ENCODE measurements around the gene SYCP2. TPM values are rescaled to one million over a fixed set of nuclear protein-coding genes. Genes with fewer than 3 reads are reported as not detected.

Gene SYCP2
- polyA plus RNA-seq, 1 of the 3 experiments (the other 2 are of a cell fraction), result 0.76 TPM

- 89% methylated on average over 1 of the region's 1 CpG for WGBS (ENCODE audit: low lambda C conversion rate)
- no peaks in the 10 kb centered on the region for H3K9me3 ChIP-seq
- CTCF ChIA-PET, result interaction anchor here (2.2 kb wide), 1 partner anchor 31 kb away, joined by 6 read pairs; the partner anchor contains the start of gene SYCP2
Observed at GRCh38 chr20:59903621-59904020, 29.8 kb downstream of the SYCP2 start.

DNA sequence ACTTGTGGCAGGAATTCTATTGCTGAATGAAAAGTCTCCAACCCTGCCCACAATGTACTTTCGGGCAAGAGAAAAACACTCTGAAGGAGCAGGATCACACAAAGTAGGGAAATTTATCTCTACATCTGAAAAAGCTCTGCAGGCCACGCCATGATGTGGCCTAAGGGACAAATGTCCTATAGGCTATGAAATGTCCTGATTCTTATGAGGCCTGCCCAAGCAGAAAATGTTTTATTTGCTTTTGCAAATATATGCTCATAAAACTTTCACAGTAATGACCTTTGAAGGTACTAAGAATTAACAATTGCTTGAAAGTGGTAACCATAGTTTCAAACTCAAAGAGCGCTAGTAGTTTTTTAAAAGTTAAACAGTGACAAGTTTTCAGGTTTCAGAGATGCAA is 31.0 kb downstream of the SYCP2 start:
- Histone ChIP-seq H3K9me2 (no peaks in the 10 kb centered on the region), H3K36me3 (replicated peaks in 1 of 2; ENCODE audit: control insufficient read depth in 1 of 2, insufficient read depth in 2 of 2, low read length in 1 of 2) (no peaks in the 10 kb centered on the region), H3K27ac (ENCODE audit: low read depth in 2 of 2, low read length in 1 of 2) (no peak overlapping the region), H3K4me3 (ENCODE audit: low read depth in 2 of 2, low read length in 1 of 2) (no peak overlapping the region), H3F3A (replicated peaks; ENCODE audit: insufficient read depth) (no peaks in the 10 kb centered on the region), H3K9me3 (no peaks in the 10 kb centered on the region), H3K27me3 (ENCODE audit: insufficient read depth) (no peaks in the 10 kb centered on the region), H2AFZ (ENCODE audit: low read depth) (no peak overlapping the region), H3K4me1 (ENCODE audit: control insufficient read depth in 1 of 2, insufficient read depth in 2 of 2, low read depth in 1 of 2, low read length in 1 of 2) (no peaks in the 10 kb centered on the region), H3K9ac (no peak overlapping the region), H4K20me1 (ENCODE audit: insufficient read depth) (no peaks in the 10 kb centered on the region), H3K4me2 (no peak overlapping the region), H3K79me2 (ENCODE audit: insufficient read depth) (no peaks in the 10 kb centered on the region)
- DNase-seq, result no peak
- POLR2A ChIA-PET, result no interaction called here
- CTCF ChIA-PET, result interaction anchor here (2.2 kb wide), 1 partner anchor 32 kb away, joined by 6 read pairs; the partner anchor contains the start of gene SYCP2
- TF ChIP-seq USF2 (IDR thresholded peaks at IDR 0.05; ENCODE audit: borderline replicate concordance, low read depth, low read length), result no peak
- 86% methylated on average over 3 of the region's 3 CpGs for WGBS (ENCODE audit: low lambda C conversion rate)

More at GRCh38 chr20:59903621-59904020, 29.8 kb downstream of the SYCP2 start:
- H3K4me2 ChIP-seq, result no peak overlapping the region
- H3K4me1 ChIP-seq (ENCODE audit: control insufficient read depth in 1 of 2, insufficient read depth in 2 of 2, low read depth in 1 of 2, low read length in 1 of 2), result no peaks in the 10 kb centered on the region
- no peaks in the 10 kb centered on the region for H3F3A ChIP-seq (replicated peaks; ENCODE audit: insufficient read depth)
- POLR2A ChIA-PET, result no interaction called here
- H3K9me2 ChIP-seq, result no peaks in the 10 kb centered on the region
- no peak overlapping the region for H3K9ac ChIP-seq
- no peaks in the 10 kb centered on the region for H3K79me2 ChIP-seq (ENCODE audit: insufficient read depth)
- H3K27ac ChIP-seq (ENCODE audit: low read depth in 2 of 2, low read length in 1 of 2), result no peak overlapping the region
- no peak for TF ChIP-seq CTCF (IDR thresholded peaks at IDR 0.05)
- TF ChIP-seq FOXJ3 (CRISPR knock-in tag; IDR thresholded peaks at IDR 0.05), result no peak
- TF ChIP-seq, protein P1, sequence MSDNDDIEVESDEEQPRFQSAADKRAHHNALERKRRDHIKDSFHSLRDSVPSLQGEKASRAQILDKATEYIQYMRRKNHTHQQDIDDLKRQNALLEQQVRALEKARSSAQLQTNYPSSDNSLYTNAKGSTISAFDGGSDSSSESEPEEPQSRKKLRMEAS (IDR thresholded peaks at IDR 0.05; ENCODE audit: low read depth), result no peak
- TF ChIP-seq, protein P2, sequence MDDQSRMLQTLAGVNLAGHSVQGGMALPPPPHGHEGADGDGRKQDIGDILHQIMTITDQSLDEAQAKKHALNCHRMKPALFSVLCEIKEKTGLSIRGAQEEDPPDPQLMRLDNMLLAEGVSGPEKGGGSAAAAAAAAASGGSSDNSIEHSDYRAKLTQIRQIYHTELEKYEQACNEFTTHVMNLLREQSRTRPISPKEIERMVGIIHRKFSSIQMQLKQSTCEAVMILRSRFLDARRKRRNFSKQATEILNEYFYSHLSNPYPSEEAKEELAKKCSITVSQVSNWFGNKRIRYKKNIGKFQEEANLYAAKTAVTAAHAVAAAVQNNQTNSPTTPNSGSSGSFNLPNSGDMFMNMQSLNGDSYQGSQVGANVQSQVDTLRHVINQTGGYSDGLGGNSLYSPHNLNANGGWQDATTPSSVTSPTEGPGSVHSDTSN (IDR thresholded peaks at IDR 0.05), result no peak
- no peak for TF ChIP-seq NFIC (IDR thresholded peaks at IDR 0.05; ENCODE audit: borderline replicate concordance)
- TF ChIP-seq TEAD4 (IDR thresholded peaks at IDR 0.05; ENCODE audit: borderline replicate concordance, insufficient read depth), result no peak
- TF ChIP-seq YY1 (IDR thresholded peaks at IDR 0.05; ENCODE audit: low read depth), result no peak
- TF ChIP-seq FOSL2 (IDR thresholded peaks at IDR 0.05; ENCODE audit: borderline replicate concordance, low read depth), result no peak
- TF ChIP-seq MXI1 (IDR thresholded peaks at IDR 0.05; ENCODE audit: low read depth, low read length), result no peak
- TF ChIP-seq EP300 (IDR thresholded peaks at IDR 0.05; ENCODE audit: borderline replicate concordance in 1 of 2, low read depth in 1 of 2, low read length in 1 of 2), result no peak
- H3K27me3 ChIP-seq (ENCODE audit: insufficient read depth), result no peaks in the 10 kb centered on the region
- no peaks in the 10 kb centered on the region for H3K36me3 ChIP-seq (replicated peaks in 1 of 2; ENCODE audit: control insufficient read depth in 1 of 2, insufficient read depth in 2 of 2, low read length in 1 of 2)
- H2AFZ ChIP-seq (ENCODE audit: low read depth), result no peak overlapping the region
- no peaks in the 10 kb centered on the region for H4K20me1 ChIP-seq (ENCODE audit: insufficient read depth)
- H3K4me3 ChIP-seq (ENCODE audit: low read depth in 2 of 2, low read length in 1 of 2), result no peak overlapping the region
- no peak for DNase-seq
